ENCODE results near the gene MICAL2. TPM values are rescaled to one million over a fixed set of nuclear protein-coding genes. Genes with fewer than 3 reads are reported as not detected.

MICAL2 gene
- total RNA-seq, 1 donor from 2014 or later, result 197 TPM

GRCh38 chr11:12148882-12149281 lies 38.5 kb downstream of the MICAL2 start:
- no peaks in the 10 kb centered on the region for H3K9me3 ChIP-seq
- DNase-seq, result peak; percentile 2
- no peak for TF ChIP-seq CTCF (IDR thresholded peaks at IDR 0.05)
- H3K4me3 ChIP-seq, result no peak overlapping the region
- no peaks in the 10 kb centered on the region for H3K27me3 ChIP-seq
- H3K36me3 ChIP-seq, result peaks cover 9% of the 10 kb centered on the region
- no peak overlapping the region for H3K27ac ChIP-seq
- peaks cover 8% of the 10 kb centered on the region for H3K4me1 ChIP-seq
- no peak for ATAC-seq
- intact Hi-C loops (cut with DNase I), result no loop called here

GRCh38 chr11:12149672-12150225 lies 39.4 kb downstream of the MICAL2 start:
- Histone ChIP-seq H3K4me3 (no peak overlapping the region), H3K4me1 (peaks cover under 1% of the 10 kb centered on the region), H3K27me3 (no peaks in the 10 kb centered on the region), H3K27ac (no peak overlapping the region), H3K9me3 (no peaks in the 10 kb centered on the region), H3K36me3 (peaks cover 18% of the 10 kb centered on the region)
- intact Hi-C loops (cut with DNase I), result no loop called here
- TF ChIP-seq CTCF (IDR thresholded peaks at IDR 0.05), result no peak
- ATAC-seq (peak; percentile 75), DNase-seq (peak; percentile 56)

- no peak overlapping the region for H3K4me3 ChIP-seq
- H3K27ac ChIP-seq, result no peak overlapping the region
- TF ChIP-seq CTCF (IDR thresholded peaks at IDR 0.05), result no peak
- DNase-seq (peak; percentile 7), ATAC-seq (no peak)
- H3K4me1 ChIP-seq, result peaks cover 2% of the 10 kb centered on the region
- intact Hi-C loops (cut with DNase I), result no loop called here
- H3K36me3 ChIP-seq, result peaks cover 27% of the 10 kb centered on the region
- no peaks in the 10 kb centered on the region for H3K9me3 ChIP-seq
- H3K27me3 ChIP-seq, result no peaks in the 10 kb centered on the region
These were observed 40.5 kb downstream of the MICAL2 start for GRCh38 chr11:12150831-12151382.

GRCh38 chr11:12152321-12152720 lies 41.9 kb downstream of the MICAL2 start:
- Histone ChIP-seq H3K4me1 (peaks cover 16% of the 10 kb centered on the region), H3K36me3 (peaks cover 27% of the 10 kb centered on the region), H3K4me3 (no peak overlapping the region), H3K27me3 (no peaks in the 10 kb centered on the region), H3K9me3 (no peaks in the 10 kb centered on the region), H3K27ac (no peak overlapping the region)
- TF ChIP-seq CTCF (IDR thresholded peaks at IDR 0.05), result no peak
- intact Hi-C loops (cut with DNase I), result no loop called here
- ATAC-seq (no peak), DNase-seq (peak; percentile 9)

GRCh38 chr11:12154871-12155668 lies 44.7 kb downstream of the MICAL2 start:
- Histone ChIP-seq H3K4me3 (no peak overlapping the region), H3K27me3 (no peaks in the 10 kb centered on the region), H3K36me3 (peaks cover 27% of the 10 kb centered on the region), H3K9me3 (no peaks in the 10 kb centered on the region), H3K27ac (no peak overlapping the region), H3K4me1 (peaks cover 41% of the 10 kb centered on the region)
- DNase-seq, result no peak
- no peak for TF ChIP-seq CTCF (IDR thresholded peaks at IDR 0.05)
- no peak for ATAC-seq
- intact Hi-C loops (cut with DNase I), result no loop called here

Data from upper lobe of right lung (tissue), 1 donor.